GM12864 (cell line): ENCODE measurements around the gene DYNC1H1.

ENCODE experiments used
- DNase-seq: peaks from one replicate; pipeline ENCODE4 v3.0.0-alpha.2; 2011; ENCODE audit warnings: low read depth
- H3K4me3 ChIP-seq: 2 replicates; pipeline ENCODE4 v1.5.1; 2011; ENCODE audit warnings: mild to moderate bottlenecking, low read depth, low read length, control low read depth
- CTCF ChIP-seq: IDR thresholded peaks from 2 replicates; pipeline ENCODE4 v1.5.1; 2011; ENCODE audit warnings: low read depth, mild to moderate bottlenecking, moderate library complexity, low read length, control low read depth, inconsistent platforms; ENCODE audit errors: missing control alignments

The DYNC1H1 gene

DNA sequence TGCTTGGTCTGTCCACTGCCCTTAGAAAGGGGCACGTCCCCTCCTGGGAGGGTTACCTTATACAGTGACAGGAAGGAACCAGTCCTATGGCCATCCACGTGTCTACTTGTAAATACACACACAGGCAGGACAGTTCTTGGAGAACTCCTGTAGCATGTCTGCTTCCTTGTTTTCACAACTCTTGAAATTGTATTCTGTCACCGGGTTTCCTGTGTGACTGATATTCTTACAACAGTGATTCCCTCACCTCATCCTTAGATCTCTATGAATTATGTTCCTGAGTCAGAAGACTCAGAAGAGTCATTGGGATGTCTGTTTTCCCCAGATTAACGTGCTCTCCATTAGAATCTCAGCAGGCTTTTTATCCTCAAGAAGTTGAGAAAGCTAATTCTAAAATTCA is 44.1 kb upstream of the DYNC1H1 start:
- no peak for DNase-seq
- no peak overlapping the region for H3K4me3 ChIP-seq
- TF ChIP-seq CTCF: no peak

DNA sequence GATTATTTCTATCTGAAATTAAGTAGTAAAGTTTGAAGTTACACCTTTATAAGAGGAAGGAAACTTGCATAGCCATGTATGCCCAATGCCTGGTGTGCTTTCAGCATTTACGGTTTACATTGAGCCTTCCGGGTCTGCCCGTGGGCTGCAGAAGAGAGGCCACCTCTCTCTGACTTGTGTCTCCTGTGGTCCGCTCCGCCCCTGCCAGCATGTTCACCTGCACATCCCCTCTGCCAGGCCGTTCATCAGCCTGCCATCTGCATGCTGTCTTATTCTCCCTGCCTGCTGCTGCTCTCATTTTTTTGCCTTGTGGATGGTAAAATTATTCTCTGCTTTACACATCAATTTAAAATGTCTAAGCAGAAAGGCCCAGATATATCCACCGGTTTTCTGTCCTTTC is 41.5 kb upstream of the DYNC1H1 start:
- no peak overlapping the region for H3K4me3 ChIP-seq
- no peak for TF ChIP-seq CTCF
- DNase-seq: no peak

GRCh38 chr14:101925152-101925551 is 39.2 kb upstream of the DYNC1H1 start:
- DNase-seq: no peak
- no peak for TF ChIP-seq CTCF
- no peak overlapping the region for H3K4me3 ChIP-seq

GRCh38 chr14:101926085-101926484 is 38.3 kb upstream of the DYNC1H1 start:
- no peak for DNase-seq
- TF ChIP-seq CTCF: no peak
- no peak overlapping the region for H3K4me3 ChIP-seq

GRCh38 chr14:101926620-101927019 is 37.8 kb upstream of the DYNC1H1 start:
- DNase-seq: no peak
- no peak overlapping the region for H3K4me3 ChIP-seq
- no peak for TF ChIP-seq CTCF

GRCh38 chr14:101927859-101928258 is 36.5 kb upstream of the DYNC1H1 start:
- DNase-seq: no peak
- no peak for TF ChIP-seq CTCF
- H3K4me3 ChIP-seq: no peak overlapping the region

DNA sequence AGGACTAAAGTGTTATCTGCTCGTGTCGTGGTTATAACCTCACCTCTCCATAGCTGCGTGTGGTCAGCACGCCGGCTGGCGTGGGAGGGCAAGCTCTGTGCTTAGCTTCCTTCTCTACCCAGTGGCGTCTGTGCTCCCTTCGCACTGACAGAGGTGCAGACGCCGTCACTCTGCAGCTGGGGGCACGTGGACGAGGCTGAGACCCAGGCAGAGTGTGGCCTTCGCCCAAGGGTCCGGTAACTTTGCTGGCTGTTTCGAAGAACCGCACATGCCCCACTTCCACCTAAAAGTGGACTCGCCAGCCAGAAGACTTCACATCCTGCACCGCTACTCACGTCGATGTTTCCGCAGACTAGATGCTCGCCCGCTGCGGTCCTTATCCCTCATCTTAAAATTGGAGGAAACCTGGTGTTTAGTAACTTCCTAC is 35.9 kb upstream of the DYNC1H1 start:
- DNase-seq: no peak

More for the DNA sequence above, 35.9 kb upstream of the DYNC1H1 start:
- H3K4me3 ChIP-seq: no peak overlapping the region
- TF ChIP-seq CTCF: no peak
